HEK293 (cell line): ENCODE measurements around the gene GALNT2.
A peak's percentile ranks its signal among the peaks of the same experiment; 100 is the strongest.

Experiments
- CTCF ChIA-PET: fragments of 350-600 bp; formaldehyde crosslinking; extraction: SDS; loops from one replicate; lab custom pipeline; 2021; ENCODE audit warnings: antibody characterized with exemption; lab: Yijun Ruan, JAX
- POLR2A ChIA-PET: fragments of 300-600 bp; formaldehyde crosslinking; extraction: SDS; loops from one replicate; lab custom pipeline; 2020; ENCODE audit warnings: antibody characterized with exemption, inconsistent platforms; lab: Yijun Ruan, JAX
- H3K27ac ChIP-seq: fragments of 200-500 bp; sonication (Bioruptor generic); 2 replicates; pipeline ENCODE4 v1.5.1; 2014; ENCODE audit warnings: low read depth, low read length, control low read depth, inconsistent platforms; ENCODE audit errors: extremely low read depth
- H3K36me3 ChIP-seq, 2 experiments: fragments of 200-500 bp in 1 of 2; sonication (Bioruptor generic) in 1 of 2; 1 replicate in 1 of 2; 2 replicates in 1 of 2; pipeline ENCODE4 v1.5.1; 2014 to 2017; ENCODE audit warnings: inconsistent platforms in 2 of 2, low read length in 2 of 2; ENCODE audit not compliant: control insufficient read depth in 2 of 2, insufficient read depth in 1 of 2
- H3K4me1 ChIP-seq: fragments of 200-500 bp; sonication (Bioruptor generic); 2 replicates; pipeline ENCODE4 v1.5.1; 2014; ENCODE audit warnings: mild to moderate bottlenecking, low read length, inconsistent platforms; ENCODE audit not compliant: control insufficient read depth, insufficient read depth
- H3K4me3 ChIP-seq: 2 replicates; pipeline ENCODE4 v1.5.1; 2011; ENCODE audit warnings: low read depth, mild to moderate bottlenecking, control low read depth, low read length, moderate library complexity
- H3K9me3 ChIP-seq: fragments of 200-500 bp; sonication (Bioruptor generic); 2 replicates; pipeline ENCODE4 v1.5.1; 2014; ENCODE audit warnings: low read depth, low read length, inconsistent platforms; ENCODE audit not compliant: control insufficient read depth, insufficient read depth
- GLI2 ChIP-seq: fragments of 450-650 bp; formaldehyde crosslinking; IDR thresholded peaks from 2 replicates; pipeline ENCODE4; 2017; ENCODE audit warnings: missing biosample characterization, missing genetic modification characterization, low read depth, borderline replicate concordance
- IKZF3 ChIP-seq: fragments of 450-650 bp; IDR thresholded peaks from 2 replicates; pipeline ENCODE4 v1.5.0; 2018; ENCODE audit warnings: missing biosample characterization, mild to moderate bottlenecking, missing genetic modification characterization, moderate library complexity
- KLF10 ChIP-seq: fragments of 450-650 bp; IDR thresholded peaks from 2 replicates; pipeline ENCODE4 v1.5.1; 2018; ENCODE audit warnings: missing biosample characterization, mild to moderate bottlenecking, missing genetic modification characterization
- PRDM1 ChIP-seq: fragments of 450-650 bp; formaldehyde crosslinking; IDR thresholded peaks from 2 replicates; pipeline ENCODE4; 2016; ENCODE audit warnings: missing biosample characterization, missing genetic modification characterization
- ZBTB8A ChIP-seq: fragments of 450-650 bp; formaldehyde crosslinking; IDR thresholded peaks from 2 replicates; pipeline ENCODE4 v1.5.1; 2016; ENCODE audit warnings: missing biosample characterization, missing genetic modification characterization
- ZNF133 ChIP-seq: fragments of 450-650 bp; formaldehyde crosslinking; IDR thresholded peaks from 2 replicates; pipeline ENCODE4 v1.5.1; 2016; ENCODE audit warnings: missing biosample characterization, missing genetic modification characterization
- ZNF138 ChIP-seq: fragments of 450-650 bp; formaldehyde crosslinking; IDR thresholded peaks from 2 replicates; pipeline ENCODE4 v1.5.1; 2016; ENCODE audit warnings: missing biosample characterization, missing genetic modification characterization, borderline replicate concordance
- ZNF155 ChIP-seq: fragments of 450-650 bp; formaldehyde crosslinking; IDR thresholded peaks from 2 replicates; pipeline ENCODE4 v1.5.1; 2016; ENCODE audit warnings: missing biosample characterization, missing genetic modification characterization
- ZNF157 ChIP-seq: fragments of 450-650 bp; formaldehyde crosslinking; IDR thresholded peaks from 2 replicates; pipeline ENCODE4 v1.5.1; 2016; ENCODE audit warnings: missing biosample characterization, missing genetic modification characterization
- ZNF175 ChIP-seq: fragments of 450-650 bp; formaldehyde crosslinking; IDR thresholded peaks from 2 replicates; pipeline ENCODE4 v1.5.1; 2016; ENCODE audit warnings: missing biosample characterization, missing genetic modification characterization
- ZNF404 ChIP-seq: fragments of 450-650 bp; formaldehyde crosslinking; IDR thresholded peaks from 2 replicates; pipeline ENCODE4 v1.5.1; 2017; ENCODE audit warnings: missing biosample characterization, missing genetic modification characterization
- ZNF426 ChIP-seq: fragments of 450-650 bp; formaldehyde crosslinking; IDR thresholded peaks from 2 replicates; pipeline ENCODE4 v1.5.1; 2017; ENCODE audit warnings: missing biosample characterization, missing genetic modification characterization, mild to moderate bottlenecking, inconsistent platforms, moderate library complexity
- ZNF596 ChIP-seq: fragments of 450-650 bp; IDR thresholded peaks from 2 replicates; pipeline ENCODE4 v1.5.0; 2018; ENCODE audit warnings: missing biosample characterization, mild to moderate bottlenecking, missing genetic modification characterization, moderate library complexity
- ZNF664 ChIP-seq: fragments of 450-650 bp; formaldehyde crosslinking; IDR thresholded peaks from 2 replicates; pipeline ENCODE4 v1.5.1; 2016; ENCODE audit warnings: missing biosample characterization, missing genetic modification characterization
- ZNF791 ChIP-seq: fragments of 450-650 bp; formaldehyde crosslinking; IDR thresholded peaks from 2 replicates; pipeline ENCODE4 v1.5.1; 2016; ENCODE audit warnings: missing biosample characterization, missing genetic modification characterization
- TF ChIP-seq, protein P1 (sequence below): fragments of 450-650 bp; formaldehyde crosslinking; IDR thresholded peaks from 2 replicates; pipeline ENCODE4 v1.5.0; 2017; ENCODE audit warnings: missing biosample characterization, missing genetic modification characterization, borderline replicate concordance
- TF ChIP-seq, protein P2 (sequence below): fragments of 450-650 bp; formaldehyde crosslinking; IDR thresholded peaks from 2 replicates; pipeline ENCODE4 v1.5.1; 2017; ENCODE audit warnings: missing biosample characterization, missing genetic modification characterization
- TF ChIP-seq, protein P3 (sequence below): fragments of 450-650 bp; formaldehyde crosslinking; IDR thresholded peaks from 2 replicates; pipeline ENCODE4 v1.5.1; 2016; ENCODE audit warnings: missing biosample characterization, missing genetic modification characterization
- TF ChIP-seq, protein P4 (sequence below): fragments of 450-650 bp; formaldehyde crosslinking; IDR thresholded peaks from 2 replicates; pipeline ENCODE4 v1.5.1; 2016; ENCODE audit warnings: missing biosample characterization, missing genetic modification characterization
- TF ChIP-seq, protein P5 (sequence below): fragments of 450-650 bp; formaldehyde crosslinking; IDR thresholded peaks from 2 replicates; pipeline ENCODE4 v1.5.1; 2016; ENCODE audit warnings: missing biosample characterization, missing genetic modification characterization

GALNT2 gene

DNA sequence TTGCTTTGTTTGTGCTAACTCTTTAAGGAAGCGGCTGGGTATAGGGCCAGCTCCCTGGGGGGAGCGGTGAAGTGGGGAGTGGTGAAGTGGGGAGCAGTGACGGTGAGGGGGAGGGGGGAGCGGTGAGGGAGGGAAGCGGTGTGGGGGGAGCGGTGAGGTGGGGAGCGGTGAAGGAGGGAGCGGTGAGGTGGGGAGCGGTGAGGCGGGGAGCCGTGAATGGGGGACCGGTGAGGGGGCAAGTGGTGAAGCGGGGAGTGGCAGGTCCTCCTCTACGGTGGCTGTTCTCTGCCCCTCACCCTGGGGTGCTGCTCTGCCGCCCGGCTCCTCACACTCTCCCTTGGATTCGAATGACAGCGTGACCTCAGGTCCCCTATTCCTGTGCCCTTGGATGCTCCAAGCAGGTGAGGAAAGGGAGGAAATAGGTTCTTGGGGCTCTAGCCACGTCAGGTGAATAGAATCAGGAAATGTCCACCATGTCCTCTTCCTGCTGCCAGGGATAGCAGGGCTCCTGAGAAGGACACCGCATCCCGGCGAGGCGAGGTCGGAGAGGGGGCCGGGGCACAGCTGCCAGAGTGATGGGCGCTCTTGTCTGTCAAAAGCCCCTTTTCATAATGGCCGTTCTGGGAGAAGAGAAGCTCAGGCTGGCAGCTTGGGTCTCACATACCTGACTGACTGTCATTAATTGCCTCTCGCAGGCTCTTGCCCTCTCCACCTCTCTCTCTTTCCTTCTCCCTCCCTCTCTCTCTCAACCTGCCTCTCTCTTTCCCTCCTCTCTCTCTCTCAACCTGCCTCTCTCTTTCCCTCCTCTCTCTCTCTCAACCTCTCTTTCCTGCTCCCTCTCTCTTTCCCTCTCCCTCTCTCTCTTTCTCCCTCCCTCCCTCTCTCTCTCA, 224.9 kb downstream of the GALNT2 start:
- Histone ChIP-seq H3K27ac (no peak overlapping the region), H3K4me1 (no peaks in the 10 kb centered on the region), H3K9me3 (no peaks in the 10 kb centered on the region), H3K4me3 (no peak overlapping the region), H3K36me3 (no peaks in the 10 kb centered on the region)
- TF ChIP-seq ZNF596 (tag by site-specific recombination) (peak; percentile 98), PRDM1 (tag by site-specific recombination) (peak; percentile 84), ZNF404 (no peak)
- TF ChIP-seq, protein P1, sequence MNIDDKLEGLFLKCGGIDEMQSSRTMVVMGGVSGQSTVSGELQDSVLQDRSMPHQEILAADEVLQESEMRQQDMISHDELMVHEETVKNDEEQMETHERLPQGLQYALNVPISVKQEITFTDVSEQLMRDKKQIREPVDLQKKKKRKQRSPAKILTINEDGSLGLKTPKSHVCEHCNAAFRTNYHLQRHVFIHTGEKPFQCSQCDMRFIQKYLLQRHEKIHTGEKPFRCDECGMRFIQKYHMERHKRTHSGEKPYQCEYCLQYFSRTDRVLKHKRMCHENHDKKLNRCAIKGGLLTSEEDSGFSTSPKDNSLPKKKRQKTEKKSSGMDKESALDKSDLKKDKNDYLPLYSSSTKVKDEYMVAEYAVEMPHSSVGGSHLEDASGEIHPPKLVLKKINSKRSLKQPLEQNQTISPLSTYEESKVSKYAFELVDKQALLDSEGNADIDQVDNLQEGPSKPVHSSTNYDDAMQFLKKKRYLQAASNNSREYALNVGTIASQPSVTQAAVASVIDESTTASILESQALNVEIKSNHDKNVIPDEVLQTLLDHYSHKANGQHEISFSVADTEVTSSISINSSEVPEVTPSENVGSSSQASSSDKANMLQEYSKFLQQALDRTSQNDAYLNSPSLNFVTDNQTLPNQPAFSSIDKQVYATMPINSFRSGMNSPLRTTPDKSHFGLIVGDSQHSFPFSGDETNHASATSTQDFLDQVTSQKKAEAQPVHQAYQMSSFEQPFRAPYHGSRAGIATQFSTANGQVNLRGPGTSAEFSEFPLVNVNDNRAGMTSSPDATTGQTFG, result 0 out of 2 replicates have a peak, but pooled peaks have one; percentile 9
- TF ChIP-seq, protein P2, sequence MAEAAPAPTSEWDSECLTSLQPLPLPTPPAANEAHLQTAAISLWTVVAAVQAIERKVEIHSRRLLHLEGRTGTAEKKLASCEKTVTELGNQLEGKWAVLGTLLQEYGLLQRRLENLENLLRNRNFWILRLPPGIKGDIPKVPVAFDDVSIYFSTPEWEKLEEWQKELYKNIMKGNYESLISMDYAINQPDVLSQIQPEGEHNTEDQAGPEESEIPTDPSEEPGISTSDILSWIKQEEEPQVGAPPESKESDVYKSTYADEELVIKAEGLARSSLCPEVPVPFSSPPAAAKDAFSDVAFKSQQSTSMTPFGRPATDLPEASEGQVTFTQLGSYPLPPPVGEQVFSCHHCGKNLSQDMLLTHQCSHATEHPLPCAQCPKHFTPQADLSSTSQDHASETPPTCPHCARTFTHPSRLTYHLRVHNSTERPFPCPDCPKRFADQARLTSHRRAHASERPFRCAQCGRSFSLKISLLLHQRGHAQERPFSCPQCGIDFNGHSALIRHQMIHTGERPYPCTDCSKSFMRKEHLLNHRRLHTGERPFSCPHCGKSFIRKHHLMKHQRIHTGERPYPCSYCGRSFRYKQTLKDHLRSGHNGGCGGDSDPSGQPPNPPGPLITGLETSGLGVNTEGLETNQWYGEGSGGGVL, result peak; percentile 50; the same call in 1 of the 2 replicates
- ChIA-PET POLR2A (interaction anchor here (0.6 kb wide), 2 partner anchors 90 to 351 kb away, joined by 4 to 8 read pairs; no protein-coding TSS in a partner anchor), CTCF (interaction anchor here (0.5 to 0.8 kb wide), 2 partner anchors 22 to 389 kb away, joined by 3 to 4 read pairs; no protein-coding TSS in a partner anchor)

DNA sequence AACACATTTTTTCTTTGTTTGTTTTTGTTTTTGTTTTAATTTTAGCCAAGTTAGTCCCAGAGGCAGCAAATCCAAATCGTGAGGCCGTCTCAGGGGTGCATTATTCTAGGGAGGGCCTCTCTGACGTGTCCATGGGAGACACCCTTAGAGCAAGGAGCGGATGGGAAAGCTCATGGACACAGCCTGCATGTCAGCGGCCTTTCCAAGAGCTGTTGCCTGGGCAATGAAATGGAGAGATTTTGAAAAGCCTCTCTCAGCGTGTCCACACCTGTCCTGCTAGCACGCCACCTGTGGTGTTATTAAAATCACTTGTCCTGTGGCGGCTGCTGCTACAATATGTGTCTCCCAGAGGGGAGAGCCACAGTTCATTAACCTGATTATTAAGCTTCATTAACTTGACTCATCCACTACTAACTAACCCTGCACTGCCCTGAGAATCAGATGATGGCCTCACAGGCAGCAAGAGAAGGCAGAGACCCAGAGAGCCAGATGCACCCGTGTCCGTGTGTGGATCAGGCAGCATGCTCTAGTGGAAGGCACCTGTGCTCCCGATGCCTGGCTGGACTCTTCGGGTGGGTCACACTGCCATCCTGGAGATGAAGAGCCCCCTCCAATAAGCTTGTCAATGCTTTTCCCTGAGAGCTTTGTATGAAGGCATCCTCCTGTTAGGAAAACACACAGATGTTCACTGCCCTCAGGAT, 225.8 kb downstream of the GALNT2 start:
- no peaks in the 10 kb centered on the region for H3K9me3 ChIP-seq
- TF ChIP-seq KLF10 (tag by site-specific recombination) (no peak), GLI2 (tag by site-specific recombination) (no peak), ZNF133 (tag by site-specific recombination) (no peak), ZNF426 (tag by site-specific recombination) (no peak), ZNF175 (tag by site-specific recombination) (no peak), ZBTB8A (tag by site-specific recombination) (no peak), ZNF155 (tag by site-specific recombination) (no peak), ZNF664 (tag by site-specific recombination) (no peak), ZNF138 (no peak), ZNF791 (tag by site-specific recombination) (no peak), IKZF3 (no peak), ZNF157 (tag by site-specific recombination) (no peak)
- TF ChIP-seq, protein P3, sequence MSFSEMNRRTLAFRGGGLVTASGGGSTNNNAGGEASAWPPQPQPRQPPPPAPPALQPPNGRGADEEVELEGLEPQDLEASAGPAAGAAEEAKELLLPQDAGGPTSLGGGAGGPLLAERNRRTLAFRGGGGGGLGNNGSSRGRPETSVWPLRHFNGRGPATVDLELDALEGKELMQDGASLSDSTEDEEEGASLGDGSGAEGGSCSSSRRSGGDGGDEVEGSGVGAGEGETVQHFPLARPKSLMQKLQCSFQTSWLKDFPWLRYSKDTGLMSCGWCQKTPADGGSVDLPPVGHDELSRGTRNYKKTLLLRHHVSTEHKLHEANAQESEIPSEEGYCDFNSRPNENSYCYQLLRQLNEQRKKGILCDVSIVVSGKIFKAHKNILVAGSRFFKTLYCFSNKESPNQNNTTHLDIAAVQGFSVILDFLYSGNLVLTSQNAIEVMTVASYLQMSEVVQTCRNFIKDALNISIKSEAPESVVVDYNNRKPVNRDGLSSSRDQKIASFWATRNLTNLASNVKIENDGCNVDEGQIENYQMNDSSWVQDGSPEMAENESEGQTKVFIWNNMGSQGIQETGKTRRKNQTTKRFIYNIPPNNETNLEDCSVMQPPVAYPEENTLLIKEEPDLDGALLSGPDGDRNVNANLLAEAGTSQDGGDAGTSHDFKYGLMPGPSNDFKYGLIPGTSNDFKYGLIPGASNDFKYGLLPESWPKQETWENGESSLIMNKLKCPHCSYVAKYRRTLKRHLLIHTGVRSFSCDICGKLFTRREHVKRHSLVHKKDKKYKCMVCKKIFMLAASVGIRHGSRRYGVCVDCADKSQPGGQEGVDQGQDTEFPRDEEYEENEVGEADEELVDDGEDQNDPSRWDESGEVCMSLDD (tag by site-specific recombination), result no peak
- TF ChIP-seq, protein P4, sequence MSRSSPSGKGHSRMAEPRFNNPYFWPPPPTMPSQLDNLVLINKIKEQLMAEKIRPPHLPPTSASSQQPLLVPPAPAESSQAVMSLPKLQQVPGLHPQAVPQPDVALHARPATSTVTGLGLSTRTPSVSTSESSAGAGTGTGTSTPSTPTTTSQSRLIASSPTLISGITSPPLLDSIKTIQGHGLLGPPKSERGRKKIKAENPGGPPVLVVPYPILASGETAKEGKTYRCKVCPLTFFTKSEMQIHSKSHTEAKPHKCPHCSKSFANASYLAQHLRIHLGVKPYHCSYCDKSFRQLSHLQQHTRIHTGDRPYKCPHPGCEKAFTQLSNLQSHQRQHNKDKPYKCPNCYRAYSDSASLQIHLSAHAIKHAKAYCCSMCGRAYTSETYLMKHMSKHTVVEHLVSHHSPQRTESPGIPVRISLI (tag by site-specific recombination), result no peak
- TF ChIP-seq, protein P5, sequence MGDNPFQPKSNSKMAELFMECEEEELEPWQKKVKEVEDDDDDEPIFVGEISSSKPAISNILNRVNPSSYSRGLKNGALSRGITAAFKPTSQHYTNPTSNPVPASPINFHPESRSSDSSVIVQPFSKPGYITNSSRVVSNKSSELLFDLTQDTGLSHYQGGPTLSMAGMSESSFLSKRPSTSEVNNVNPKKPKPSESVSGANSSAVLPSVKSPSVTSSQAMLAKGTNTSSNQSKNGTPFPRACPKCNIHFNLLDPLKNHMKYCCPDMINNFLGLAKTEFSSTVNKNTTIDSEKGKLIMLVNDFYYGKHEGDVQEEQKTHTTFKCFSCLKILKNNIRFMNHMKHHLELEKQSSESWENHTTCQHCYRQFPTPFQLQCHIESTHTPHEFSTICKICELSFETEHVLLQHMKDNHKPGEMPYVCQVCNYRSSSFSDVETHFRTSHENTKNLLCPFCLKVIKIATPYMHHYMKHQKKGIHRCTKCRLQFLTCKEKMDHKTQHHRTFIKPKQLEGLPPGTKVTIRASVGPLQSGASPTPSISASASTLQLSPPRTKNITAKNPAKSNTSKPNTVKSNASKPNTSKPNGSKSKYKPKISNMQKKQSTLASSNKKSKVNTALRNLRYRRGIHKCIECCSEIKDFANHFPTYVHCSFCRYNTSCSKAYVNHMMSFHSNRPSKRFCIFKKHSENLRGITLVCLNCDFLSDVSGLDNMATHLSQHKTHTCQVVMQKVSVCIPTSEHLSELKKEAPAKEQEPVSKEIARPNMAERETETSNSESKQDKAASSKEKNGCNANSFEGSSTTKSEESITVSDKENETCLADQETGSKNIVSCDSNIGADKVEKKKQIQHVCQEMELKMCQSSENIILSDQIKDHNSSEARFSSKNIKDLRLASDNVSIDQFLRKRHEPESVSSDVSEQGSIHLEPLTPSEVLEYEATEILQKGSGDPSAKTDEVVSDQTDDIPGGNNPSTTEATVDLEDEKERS (tag by site-specific recombination), result no peak
- no peak overlapping the region for H3K27ac ChIP-seq
- no peaks in the 10 kb centered on the region for H3K36me3 ChIP-seq
- no peak overlapping the region for H3K4me3 ChIP-seq
- ChIA-PET POLR2A (no interaction called here), CTCF (interaction anchor here (1.3 kb wide), 1 partner anchor 9 kb away, joined by 3 read pairs; no protein-coding TSS in a partner anchor)
- H3K4me1 ChIP-seq, result no peaks in the 10 kb centered on the region
